SK-MEL-5 (cell line): ENCODE data around the gene TENT4B. TPM values are rescaled to one million over a fixed set of nuclear protein-coding genes. Genes with fewer than 3 reads are reported as not detected.
"Not testable (repeated sequence)": the region's sequence is repeated elsewhere in the genome, so short reads cannot be mapped to it uniquely, and the experiment has no call there.

Source experiments
- DNase-seq: peaks from one replicate; pipeline ENCODE4 v3.0.0-alpha.2; 2016; ENCODE audit warnings: low read depth, low spot score
- in situ Hi-C: cut with HindIII; loops from 2 replicates; pipeline ENCODE4 v1.10.0; 2016; ENCODE audit warnings: low sequenced_read_pairs, high pct_unique_total_duplicates, low pct_unique_long_range_greater_than_20kb
- total RNA-seq: library from RNA; depleted of rRNA; stranded (reverse); fragments of >200 nt; shearing (Covaris generic); gene quantifications from 2 replicates; pipeline ENCODE4 v1.2.3, GENCODE V29; 2014

The TENT4B gene
- total RNA-seq, 1 experiment from 2014 or later = 6.0 TPM

- in situ Hi-C loops = no loop called here
- no peak for DNase-seq
Observed at GRCh38 chr16:50151756-50152155, 1.4 kb upstream of the TENT4B start.

GRCh38 chr16:50152351-50152806 is 727 bp upstream of the TENT4B start:
- peak; percentile 38 for DNase-seq
- in situ Hi-C loops = no loop called here

- DNase-seq = peak; percentile 15
- in situ Hi-C loops = no loop called here
Observed at GRCh38 chr16:50153596-50154419, 702 bp downstream of the TENT4B start.

GRCh38 chr16:50154420-50154950 is 1.4 kb downstream of the TENT4B start:
- DNase-seq = peak; percentile 1
- in situ Hi-C loops = no loop called here

- no peak for DNase-seq
- in situ Hi-C loops = no loop called here
Observed at GRCh38 chr16:50155925-50156324, 2.8 kb downstream of the TENT4B start.

GRCh38 chr16:50156590-50156989 is 3.5 kb downstream of the TENT4B start:
- no peak for DNase-seq
- in situ Hi-C loops = no loop called here

GRCh38 chr16:50160495-50161164 is 7.5 kb downstream of the TENT4B start:
- no peak for DNase-seq
- in situ Hi-C loops = no loop called here

- no peak for DNase-seq
- in situ Hi-C loops = no loop called here
Observed at GRCh38 chr16:50161950-50162349, 8.8 kb downstream of the TENT4B start.

- in situ Hi-C loops = no loop called here
- DNase-seq = no peak
Observed at GRCh38 chr16:50165473-50165872, 12.4 kb downstream of the TENT4B start.

GRCh38 chr16:50166511-50167500 is 13.7 kb downstream of the TENT4B start:
- in situ Hi-C loops = no loop called here
- DNase-seq = no peak

GRCh38 chr16:50167556-50167955 is 14.4 kb downstream of the TENT4B start:
- in situ Hi-C loops = no loop called here
- DNase-seq = no peak

- in situ Hi-C loops = no loop called here
- no peak for DNase-seq
Observed at GRCh38 chr16:50169555-50170096, 16.5 kb downstream of the TENT4B start.

- in situ Hi-C loops = not testable (repeated sequence)
Observed at GRCh38 chr16:50171773-50172172, 18.7 kb downstream of the TENT4B start.

GRCh38 chr16:50172195-50172922 is 19.3 kb downstream of the TENT4B start:
- DNase-seq = no peak
- in situ Hi-C loops = no loop called here

More at GRCh38 chr16:50171773-50172172, 18.7 kb downstream of the TENT4B start:
- not testable (repeated sequence) for DNase-seq

- in situ Hi-C loops = no loop called here
Observed at GRCh38 chr16:50173316-50173715, 20.2 kb downstream of the TENT4B start.

GRCh38 chr16:50178491-50178941 is 25.4 kb downstream of the TENT4B start:
- in situ Hi-C loops = no loop called here
- DNase-seq = peak; percentile 73

More at GRCh38 chr16:50173316-50173715, 20.2 kb downstream of the TENT4B start:
- DNase-seq = no peak
